ENCODE results near the gene MAP2K5. TPM values are rescaled to one million over a fixed set of nuclear protein-coding genes. Genes with fewer than 3 reads are reported as not detected.

MAP2K5 gene
- total RNA-seq, 1 donor from 2014 or later, result 8.0 TPM

GRCh38 chr15:67504796-67505195 is 37.7 kb upstream of the MAP2K5 start:
- no peaks in the 10 kb centered on the region for H3K27me3 ChIP-seq (ENCODE audit: control insufficient read depth, insufficient read depth, low read length)

GRCh38 chr15:67505675-67506572 is 36.6 kb upstream of the MAP2K5 start:
- Histone ChIP-seq H3K4me3 (ENCODE audit: low read depth, low read length) (no peak overlapping the region), H3K27me3 (ENCODE audit: control insufficient read depth, insufficient read depth, low read length) (no peaks in the 10 kb centered on the region), H3K36me3 (ENCODE audit: control insufficient read depth, insufficient read depth, low read length) (no peaks in the 10 kb centered on the region)
- TF ChIP-seq CTCF (IDR thresholded peaks at IDR 0.05; ENCODE audit: insufficient read depth, low read length, poor library complexity, severe bottlenecking), result no peak
- no peak for DNase-seq (ENCODE audit: low read depth)

More at GRCh38 chr15:67504796-67505195, 37.7 kb upstream of the MAP2K5 start:
- no peak for DNase-seq (ENCODE audit: low read depth)
- Histone ChIP-seq H3K36me3 (ENCODE audit: control insufficient read depth, insufficient read depth, low read length) (no peaks in the 10 kb centered on the region), H3K4me3 (ENCODE audit: low read depth, low read length) (no peak overlapping the region)
- no peak for TF ChIP-seq CTCF (IDR thresholded peaks at IDR 0.05; ENCODE audit: insufficient read depth, low read length, poor library complexity, severe bottlenecking)

- Histone ChIP-seq H3K4me3 (ENCODE audit: low read depth, low read length) (no peak overlapping the region), H3K36me3 (ENCODE audit: control insufficient read depth, insufficient read depth, low read length) (no peaks in the 10 kb centered on the region), H3K27me3 (ENCODE audit: control insufficient read depth, insufficient read depth, low read length) (no peaks in the 10 kb centered on the region)
- no peak for TF ChIP-seq CTCF (IDR thresholded peaks at IDR 0.05; ENCODE audit: insufficient read depth, low read length, poor library complexity, severe bottlenecking)
- no peak for DNase-seq (ENCODE audit: low read depth)
Measured at GRCh38 chr15:67506775-67507747, 35.4 kb upstream of the MAP2K5 start.

- Histone ChIP-seq H3K4me3 (ENCODE audit: low read depth, low read length) (no peak overlapping the region), H3K36me3 (ENCODE audit: control insufficient read depth, insufficient read depth, low read length) (no peaks in the 10 kb centered on the region), H3K27me3 (ENCODE audit: control insufficient read depth, insufficient read depth, low read length) (no peaks in the 10 kb centered on the region)
- DNase-seq (ENCODE audit: low read depth), result no peak
- no peak for TF ChIP-seq CTCF (IDR thresholded peaks at IDR 0.05; ENCODE audit: insufficient read depth, low read length, poor library complexity, severe bottlenecking)
Measured at GRCh38 chr15:67508407-67508806, 34.1 kb upstream of the MAP2K5 start.

- DNase-seq (ENCODE audit: low read depth), result no peak
- H3K36me3 ChIP-seq (ENCODE audit: control insufficient read depth, insufficient read depth, low read length), result no peaks in the 10 kb centered on the region
- no peak overlapping the region for H3K4me3 ChIP-seq (ENCODE audit: low read depth, low read length)
- no peaks in the 10 kb centered on the region for H3K27me3 ChIP-seq (ENCODE audit: control insufficient read depth, insufficient read depth, low read length)
- TF ChIP-seq CTCF (IDR thresholded peaks at IDR 0.05; ENCODE audit: insufficient read depth, low read length, poor library complexity, severe bottlenecking), result no peak
Measured at GRCh38 chr15:67509918-67510317, 32.6 kb upstream of the MAP2K5 start.

All from kidney epithelial cell (primary cell).